NCI-H460 (cell line): Measurements from ENCODE around the gene ASIC5. TPM values are rescaled to one million over a fixed set of nuclear protein-coding genes. Genes with fewer than 3 reads are reported as not detected.
A peak's percentile ranks its signal among the peaks of the same experiment; 100 is the strongest.
"Not testable (repeated sequence)": the region's sequence is repeated elsewhere in the genome, so short reads cannot be mapped to it uniquely, and the experiment has no call there.

Source experiments
- DNase-seq: peaks from one replicate; pipeline ENCODE4 v3.0.0-alpha.2; 2016; ENCODE audit warnings: low read depth; ENCODE audit errors: extremely low read depth
- total RNA-seq: library from RNA; depleted of rRNA; stranded (reverse); fragments of >200 nt; shearing (Covaris generic); gene quantifications from 2 replicates; pipeline ENCODE4 v1.2.3, GENCODE V29; 2014; rRNA removed

Gene ASIC5
- total RNA-seq, 1 experiment from 2014 or later = not detected

GRCh38 chr4:155802190-155802959 lies 63.7 kb downstream of the ASIC5 start:
- DNase-seq = no peak

DNA sequence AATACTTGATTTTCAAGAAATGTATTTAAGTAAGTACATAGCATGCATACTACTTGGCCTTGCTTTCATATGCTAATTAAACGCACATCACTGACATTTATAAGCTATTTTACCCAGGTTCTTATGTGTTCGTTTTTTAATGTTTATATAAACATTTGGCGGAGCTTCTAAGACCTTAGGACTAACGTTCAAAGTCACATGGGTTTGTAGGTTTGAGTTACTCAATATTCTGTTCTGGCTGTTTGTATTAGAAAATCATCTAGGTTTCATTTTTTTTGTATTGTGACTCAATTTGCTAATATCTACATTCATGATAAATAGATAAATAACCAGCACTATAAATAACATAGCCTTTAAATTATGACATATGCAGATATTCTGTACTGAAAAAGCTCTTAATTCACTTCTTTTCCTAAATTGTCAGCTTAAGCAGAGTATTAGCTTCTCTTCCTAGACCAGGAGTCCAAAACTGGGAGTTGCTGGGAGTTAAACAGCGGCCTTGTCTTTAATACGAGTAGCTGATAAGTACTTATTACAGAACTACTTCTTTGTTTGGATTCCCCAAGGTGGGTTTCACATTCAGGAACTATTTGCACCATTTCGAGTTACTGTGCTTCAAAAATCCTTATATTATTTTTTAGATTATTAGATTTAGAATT lies 65.3 kb downstream of the ASIC5 start:
- no peak for DNase-seq

- DNase-seq = no peak
These were observed 66.3 kb downstream of the ASIC5 start for GRCh38 chr4:155799794-155800123.

- no peak for DNase-seq
These were observed 66.8 kb downstream of the ASIC5 start for GRCh38 chr4:155799116-155799793.

GRCh38 chr4:155797581-155797980 lies 68.5 kb downstream of the ASIC5 start:
- not testable (repeated sequence) for DNase-seq

DNA sequence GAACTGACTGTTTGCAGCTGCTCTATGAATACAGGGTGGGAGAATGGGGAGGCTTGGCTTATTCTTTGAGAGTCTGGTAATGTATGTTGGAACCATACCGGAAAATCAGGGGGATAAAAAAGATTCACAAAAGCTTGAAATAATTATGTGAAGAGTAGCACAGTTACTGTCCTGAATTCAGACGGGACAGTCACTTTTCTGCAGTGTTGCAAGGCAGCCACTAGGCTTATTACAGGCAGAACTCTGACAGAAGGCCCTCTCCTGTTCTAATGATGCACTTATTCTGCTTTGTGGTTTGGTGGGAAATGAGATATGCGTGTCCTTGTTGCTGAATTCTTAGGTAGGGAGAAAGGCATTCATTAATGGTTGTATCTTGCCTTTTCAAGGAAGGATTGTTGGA lies 70.1 kb downstream of the ASIC5 start:
- DNase-seq = peak; percentile 8

GRCh38 chr4:155794589-155795236 lies 71.4 kb downstream of the ASIC5 start:
- DNase-seq = no peak

GRCh38 chr4:155789982-155790381 lies 76.1 kb downstream of the ASIC5 start:
- no peak for DNase-seq

- DNase-seq = no peak
These were observed 76.7 kb downstream of the ASIC5 start for GRCh38 chr4:155789391-155789790.

DNA sequence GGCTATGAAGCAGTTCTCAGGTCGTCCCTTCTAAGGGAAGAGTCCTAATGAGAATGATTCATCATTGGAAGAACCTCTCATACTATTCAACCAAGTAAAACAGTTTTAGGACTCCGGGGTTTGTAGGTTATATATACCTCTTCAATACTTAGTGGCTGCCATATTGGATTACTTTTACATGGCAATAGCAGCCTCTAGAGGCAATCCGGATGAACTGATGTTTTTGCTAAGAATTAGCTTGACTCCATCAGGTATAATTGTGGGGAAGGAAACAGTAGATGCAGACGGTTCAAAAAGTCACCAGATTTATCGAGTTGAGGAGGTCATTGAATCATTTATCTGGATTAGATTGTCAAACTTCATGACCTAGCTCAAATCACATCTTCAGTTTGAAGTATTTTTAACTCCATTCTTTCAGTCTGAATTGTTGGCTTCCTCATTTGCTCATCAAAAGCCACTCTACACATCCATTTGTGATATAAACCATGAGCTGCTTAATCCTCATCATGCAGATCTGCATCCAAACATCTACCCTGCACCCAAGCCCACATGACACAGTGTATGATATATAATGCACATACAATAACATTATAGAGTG lies 78.9 kb downstream of the ASIC5 start:
- peak; percentile 44 for DNase-seq

GRCh38 chr4:155785828-155786227 lies 80.2 kb downstream of the ASIC5 start:
- no peak for DNase-seq

- no peak for DNase-seq
These were observed 81.4 kb downstream of the ASIC5 start for GRCh38 chr4:155784637-155785036.

DNA sequence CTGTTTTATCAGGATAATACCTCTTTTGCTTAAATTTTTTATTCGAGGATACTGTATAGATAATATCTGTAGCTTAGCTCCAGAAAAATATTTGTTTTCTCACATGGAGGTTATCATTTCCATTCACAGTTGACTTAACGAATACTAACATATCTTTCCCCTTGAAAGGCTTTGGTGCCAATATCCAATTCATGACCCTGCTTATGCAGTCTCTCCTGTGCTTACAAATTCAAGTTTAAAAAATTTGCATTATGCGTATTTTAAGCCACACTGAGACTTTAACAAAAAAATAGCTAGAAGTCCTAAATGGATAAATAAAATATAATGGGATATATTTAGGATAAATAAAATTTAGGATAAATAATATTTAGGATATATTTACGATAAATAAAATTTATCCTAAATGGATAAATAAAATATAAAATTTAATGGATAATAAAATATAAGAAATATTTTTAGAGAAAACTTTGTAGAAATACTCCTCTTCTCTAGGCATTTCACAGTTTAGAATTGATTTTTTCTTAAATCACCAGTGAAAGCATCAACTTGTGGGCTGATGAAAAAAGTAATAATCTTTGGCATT lies 84.7 kb downstream of the ASIC5 start:
- no peak for DNase-seq

- DNase-seq = no peak
These were observed 85.3 kb downstream of the ASIC5 start for GRCh38 chr4:155780775-155781174.

Other genes with a start within 250 kb of the ASIC5 start
- gene GUCY1A1, start 199.4 kb downstream of the ASIC5 start, total RNA-seq = 0.55 and 0.92 TPM in 2 replicates
- 0.58 and 1.1 TPM in 2 replicates for gene GUCY1B1, start 107.3 kb downstream of the ASIC5 start, total RNA-seq
- 11.4 and 17.6 TPM in 2 replicates for gene TDO2, start 37.4 kb upstream of the ASIC5 start, total RNA-seq
- 3.7 and 5.6 TPM in 2 replicates for gene CTSO, start 87.6 kb upstream of the ASIC5 start, total RNA-seq